Endodermal cell (in vitro differentiated cells): ENCODE measurements around the gene NKX2-4. TPM values are rescaled to one million over a fixed set of nuclear protein-coding genes. Genes with fewer than 3 reads are reported as not detected.
"Not testable (repeated sequence)": the region's sequence is repeated elsewhere in the genome, so short reads cannot be mapped to it uniquely, and the experiment has no call there.

Experiments used
- DNase-seq: peaks from one replicate; pipeline ENCODE4 v3.0.0-alpha.2; 2017
- H3K27ac ChIP-seq: 2 replicates; pipeline ENCODE4 v1.5.1; 2013; ENCODE audit warnings: mild to moderate bottlenecking, low read depth, low read length, moderate library complexity
- H3K27me3 ChIP-seq: 2 replicates; pipeline ENCODE4 v1.6.1; 2013; ENCODE audit warnings: mild to moderate bottlenecking, low read length, moderate library complexity; ENCODE audit not compliant: insufficient read depth, control insufficient read depth, poor library complexity, severe bottlenecking
- H3K36me3 ChIP-seq: 2 replicates; pipeline ENCODE4 v1.7.0; 2013; ENCODE audit warnings: mild to moderate bottlenecking, low read length, moderate library complexity; ENCODE audit not compliant: control insufficient read depth, insufficient read depth
- H3K4me1 ChIP-seq: one replicate; pipeline ENCODE4 v1.7.0; 2013; ENCODE audit warnings: low read length; ENCODE audit not compliant: control insufficient read depth, insufficient read depth
- H3K4me3 ChIP-seq: 2 replicates; pipeline ENCODE4 v1.5.1; 2013; ENCODE audit warnings: mild to moderate bottlenecking, low read length, moderate library complexity
- H3K9ac ChIP-seq: 2 replicates; pipeline ENCODE4 v1.6.1; 2013; ENCODE audit warnings: mild to moderate bottlenecking, low read length, moderate library complexity; ENCODE audit not compliant: poor library complexity, severe bottlenecking; ENCODE audit errors: extremely low read depth
- H3K9me3 ChIP-seq: 2 replicates; pipeline ENCODE4 v1.6.1; 2013; ENCODE audit warnings: mild to moderate bottlenecking, low read length, moderate library complexity; ENCODE audit not compliant: control insufficient read depth
- H3K27ac Mint-ChIP-seq: 2 replicates; pipeline ENCODE4 v1.8.0; 2020; ENCODE audit warnings: mixed read lengths
- H3K27me3 Mint-ChIP-seq: 2 replicates; pipeline ENCODE4 v1.8.0; 2021; ENCODE audit warnings: mild to moderate bottlenecking, mixed read lengths; ENCODE audit not compliant: insufficient read depth
- H3K36me3 Mint-ChIP-seq: 2 replicates; pipeline ENCODE4 v1.8.0; 2020; ENCODE audit warnings: low read depth, mixed read lengths
- H3K4me1 Mint-ChIP-seq: 2 replicates; pipeline ENCODE4 v1.8.0; 2020; ENCODE audit warnings: mixed read lengths
- H3K4me3 Mint-ChIP-seq: 2 replicates; pipeline ENCODE4 v1.8.0; 2020; ENCODE audit warnings: mild to moderate bottlenecking, moderate library complexity, mixed read lengths
- H3K9me3 Mint-ChIP-seq: 2 replicates; pipeline ENCODE4 v1.8.0; 2020; ENCODE audit warnings: mild to moderate bottlenecking, mixed read lengths
- WGBS, 2 experiments: methylation state at CpG; one replicate each; pipeline versions ENCODE4 v1.1.5 to v1.1.7; 2013; ENCODE audit warnings: missing lambda C conversion rate in 2 of 2, mixed read lengths in 1 of 2; ENCODE audit not compliant: insufficient coverage in 1 of 2, insufficient read length in 1 of 2; 5-methylcytosine and 5-hydroxymethylcytosine counted together
- total RNA-seq, 2 donors: library from RNA; stranded (reverse); fragmentation: NEBNext Ultra II Directional in 1 of 2; extraction: Animal tissue kit (Norgen Biotek cat#: 25700) in 1 of 2; gene quantifications; 2 replicates in 1 of 2; 3 replicates in 1 of 2; pipeline ENCODE4 v1.2.1, GENCODE V29; 2021
- TF ChIP-seq, protein P1 (sequence below): fragments of 200-600 bp; sonication (generic); conservative IDR thresholded peaks from 2 replicates; pipeline ENCODE4 v1.5.0; 2021; ENCODE audit warnings: antibody characterized with exemption, mild to moderate bottlenecking

Gene NKX2-4
- total RNA-seq, 2 donors from 2014 or later, result not detected

DNA sequence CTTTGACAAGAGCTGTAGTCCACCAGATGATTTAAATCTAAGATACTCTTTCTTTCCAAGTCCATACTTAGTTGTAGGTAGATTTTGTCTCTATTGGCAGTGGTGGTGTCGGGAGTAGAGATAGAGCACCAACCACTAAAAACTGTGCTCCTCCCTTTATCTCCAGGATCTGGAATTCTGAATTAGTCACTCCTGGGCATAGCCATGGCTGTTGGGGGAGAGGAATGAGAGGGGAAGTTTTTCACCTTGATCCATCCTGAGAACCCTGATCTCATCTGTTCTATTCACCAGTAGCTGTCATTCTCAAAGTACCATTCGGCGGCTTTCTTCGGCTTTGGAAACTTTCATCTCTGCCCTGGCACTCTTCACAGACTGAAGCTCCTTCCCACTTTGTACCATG, 35.6 kb upstream of the NKX2-4 start:
- H3K36me3 Mint-ChIP-seq, result no peaks in the 10 kb centered on the region
- no peak overlapping the region for H3K4me3 Mint-ChIP-seq
- H3K27me3 Mint-ChIP-seq, result peaks cover 38% of the 10 kb centered on the region
- TF ChIP-seq, protein P1, sequence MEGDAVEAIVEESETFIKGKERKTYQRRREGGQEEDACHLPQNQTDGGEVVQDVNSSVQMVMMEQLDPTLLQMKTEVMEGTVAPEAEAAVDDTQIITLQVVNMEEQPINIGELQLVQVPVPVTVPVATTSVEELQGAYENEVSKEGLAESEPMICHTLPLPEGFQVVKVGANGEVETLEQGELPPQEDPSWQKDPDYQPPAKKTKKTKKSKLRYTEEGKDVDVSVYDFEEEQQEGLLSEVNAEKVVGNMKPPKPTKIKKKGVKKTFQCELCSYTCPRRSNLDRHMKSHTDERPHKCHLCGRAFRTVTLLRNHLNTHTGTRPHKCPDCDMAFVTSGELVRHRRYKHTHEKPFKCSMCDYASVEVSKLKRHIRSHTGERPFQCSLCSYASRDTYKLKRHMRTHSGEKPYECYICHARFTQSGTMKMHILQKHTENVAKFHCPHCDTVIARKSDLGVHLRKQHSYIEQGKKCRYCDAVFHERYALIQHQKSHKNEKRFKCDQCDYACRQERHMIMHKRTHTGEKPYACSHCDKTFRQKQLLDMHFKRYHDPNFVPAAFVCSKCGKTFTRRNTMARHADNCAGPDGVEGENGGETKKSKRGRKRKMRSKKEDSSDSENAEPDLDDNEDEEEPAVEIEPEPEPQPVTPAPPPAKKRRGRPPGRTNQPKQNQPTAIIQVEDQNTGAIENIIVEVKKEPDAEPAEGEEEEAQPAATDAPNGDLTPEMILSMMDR, result no peak
- no peak for DNase-seq
- Histone ChIP-seq H3K4me3 (no peak overlapping the region), H3K4me1 (no peaks in the 10 kb centered on the region), H3K27ac (no peak overlapping the region), H3K9ac (no peak overlapping the region), H3K36me3 (no peaks in the 10 kb centered on the region), H3K9me3 (no peaks in the 10 kb centered on the region), H3K27me3 (peaks cover 14% of the 10 kb centered on the region)
- no peaks in the 10 kb centered on the region for H3K9me3 Mint-ChIP-seq
- no peak overlapping the region for H3K27ac Mint-ChIP-seq
- WGBS, 2 experiments, result 91 to 100% methylated on average over 3 to 4 of the region's 4 CpGs
- H3K4me1 Mint-ChIP-seq, result peaks cover 3% of the 10 kb centered on the region

DNA sequence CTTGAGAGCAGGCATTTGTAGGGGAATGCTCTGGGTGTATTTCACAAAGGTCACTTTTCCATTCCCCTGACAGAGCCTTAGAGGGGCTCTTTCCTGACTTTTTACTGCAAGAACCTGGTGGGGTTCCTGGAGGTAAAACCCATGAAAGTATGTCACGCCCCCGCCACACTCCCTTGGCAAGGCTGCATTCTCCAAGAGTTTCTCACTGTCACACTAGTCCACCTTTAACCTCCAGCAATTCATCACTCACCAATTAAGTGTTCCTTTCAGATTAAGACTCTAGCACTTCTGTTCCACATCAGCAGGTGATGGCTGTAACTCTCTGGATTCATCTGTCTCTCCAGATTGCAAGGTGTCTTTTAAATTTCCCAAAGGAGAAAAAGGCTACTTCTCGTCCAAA, 32.7 kb upstream of the NKX2-4 start:
- Histone ChIP-seq H3K4me1 (no peaks in the 10 kb centered on the region), H3K4me3 (no peak overlapping the region), H3K36me3 (no peaks in the 10 kb centered on the region), H3K27ac (no peak overlapping the region), H3K9me3 (peaks cover 8% of the 10 kb centered on the region), H3K9ac (no peak overlapping the region), H3K27me3 (peaks cover 33% of the 10 kb centered on the region)
- Mint-ChIP-seq H3K27me3 (peaks cover 56% of the 10 kb centered on the region), H3K4me3 (no peak overlapping the region), H3K4me1 (peaks cover 3% of the 10 kb centered on the region), H3K36me3 (no peaks in the 10 kb centered on the region), H3K27ac (no peak overlapping the region), H3K9me3 (peaks cover 2% of the 10 kb centered on the region)
- DNase-seq, result no peak
- 88 to 92% methylated on average over 2 of the region's 3 CpGs for WGBS, 2 experiments
- TF ChIP-seq, protein P1, result no peak

DNA sequence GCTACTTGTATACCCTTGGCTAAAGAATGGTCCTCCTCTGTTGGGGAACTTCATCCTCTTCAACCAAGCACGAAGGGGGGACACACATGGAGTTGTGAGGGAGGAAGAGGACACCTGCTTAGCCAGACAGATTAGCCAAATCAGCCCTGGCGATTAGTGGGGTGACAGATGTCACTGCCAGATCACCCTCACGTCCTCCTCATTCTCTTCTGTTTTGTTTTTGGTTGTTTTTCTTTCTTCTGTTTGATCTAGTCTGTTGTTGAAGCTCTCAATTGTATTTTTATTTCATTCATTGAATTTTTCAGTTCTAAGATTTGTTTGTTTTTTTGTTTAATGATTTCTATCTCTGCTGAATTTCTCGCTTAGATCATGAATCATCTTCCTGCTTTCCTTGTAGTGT, 27.5 kb upstream of the NKX2-4 start:
- Histone ChIP-seq H3K36me3 (no peaks in the 10 kb centered on the region), H3K4me3 (no peak overlapping the region), H3K27me3 (peaks cover 26% of the 10 kb centered on the region), H3K4me1 (no peaks in the 10 kb centered on the region), H3K9me3 (peaks cover 14% of the 10 kb centered on the region), H3K27ac (no peak overlapping the region), H3K9ac (no peak overlapping the region)
- 74 to 92% methylated on average over 2 to 4 of the region's 4 CpGs for WGBS, 2 experiments
- H3K27me3 Mint-ChIP-seq, result peaks cover 46% of the 10 kb centered on the region
- peaks cover 32% of the 10 kb centered on the region for H3K9me3 Mint-ChIP-seq
- H3K27ac Mint-ChIP-seq, result no peak overlapping the region
- DNase-seq, result no peak
- peaks cover 3% of the 10 kb centered on the region for H3K4me1 Mint-ChIP-seq
- TF ChIP-seq, protein P1, result no peak
- no peak overlapping the region for H3K4me3 Mint-ChIP-seq
- no peaks in the 10 kb centered on the region for H3K36me3 Mint-ChIP-seq

DNA sequence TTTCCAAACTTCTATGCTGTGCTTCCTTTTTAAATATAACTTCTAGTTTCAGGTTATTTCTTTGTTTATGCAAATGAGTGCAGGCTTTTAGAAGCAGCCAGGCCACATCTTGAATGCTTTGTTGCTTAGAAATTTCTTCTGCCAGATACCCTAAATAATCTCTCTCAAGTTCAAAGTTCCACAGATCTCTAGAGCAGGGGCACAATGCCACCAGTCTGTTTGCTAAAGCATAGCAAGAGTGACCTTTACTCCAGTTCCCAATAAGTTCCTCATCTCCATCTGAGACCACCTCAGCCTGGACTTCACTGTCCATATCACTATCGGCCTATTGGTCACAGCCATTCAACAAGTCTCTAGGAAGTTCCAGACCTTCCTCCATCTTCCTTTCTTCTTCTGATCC, 26.4 kb upstream of the NKX2-4 start:
- not testable (repeated sequence) for H3K27ac ChIP-seq, H3K4me1 Mint-ChIP-seq, H3K4me3 ChIP-seq, H3K36me3 ChIP-seq, H3K9ac ChIP-seq, H3K27ac Mint-ChIP-seq, DNase-seq, H3K4me1 ChIP-seq, H3K4me3 Mint-ChIP-seq, H3K36me3 Mint-ChIP-seq
- Mint-ChIP-seq H3K27me3 (peaks cover 38% of the 10 kb centered on the region), H3K9me3 (peaks cover 36% of the 10 kb centered on the region)
- Histone ChIP-seq H3K9me3 (peaks cover 14% of the 10 kb centered on the region), H3K27me3 (peaks cover 19% of the 10 kb centered on the region)
- WGBS, 2 experiments, result 87 to 92% methylated on average over 1 of the region's 1 CpG
